Astrocyte (in vitro differentiated cells and primary cell): ENCODE data around the gene KDM1B.

Experiments
- EZH2 ChIP-seq: IDR thresholded peaks from 2 replicates; pipeline ENCODE4 v1.6.1; 2012; ENCODE audit warnings: mild to moderate bottlenecking, low read length, inconsistent platforms; ENCODE audit not compliant: insufficient read depth
- TF ChIP-seq, protein P1 (sequence below): IDR thresholded peaks from 2 replicates; pipeline ENCODE4 v1.5.1; 2011; ENCODE audit warnings: low read depth, mild to moderate bottlenecking, inconsistent platforms, low read length, moderate library complexity; ENCODE audit not compliant: insufficient read depth

DNA sequence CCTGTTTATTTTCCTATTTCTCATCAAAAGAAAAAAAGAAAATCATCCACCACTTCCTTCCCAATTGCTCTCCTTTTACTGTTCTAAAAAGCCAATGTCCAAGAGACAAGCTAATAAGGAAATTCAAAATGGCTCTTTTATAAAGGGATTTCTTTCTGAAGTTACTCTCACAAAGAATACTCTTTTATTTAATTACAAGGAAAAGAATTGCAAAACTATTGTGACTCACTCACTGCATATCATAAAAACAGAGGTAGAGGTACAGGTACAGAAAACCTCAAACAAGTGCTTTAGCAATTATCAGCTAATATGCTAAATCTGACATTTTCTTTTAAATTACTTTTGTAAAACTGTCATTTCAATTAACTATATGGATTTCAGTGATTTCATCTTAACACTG is 91.0 kb downstream of the KDM1B start:
- TF ChIP-seq, protein P1, sequence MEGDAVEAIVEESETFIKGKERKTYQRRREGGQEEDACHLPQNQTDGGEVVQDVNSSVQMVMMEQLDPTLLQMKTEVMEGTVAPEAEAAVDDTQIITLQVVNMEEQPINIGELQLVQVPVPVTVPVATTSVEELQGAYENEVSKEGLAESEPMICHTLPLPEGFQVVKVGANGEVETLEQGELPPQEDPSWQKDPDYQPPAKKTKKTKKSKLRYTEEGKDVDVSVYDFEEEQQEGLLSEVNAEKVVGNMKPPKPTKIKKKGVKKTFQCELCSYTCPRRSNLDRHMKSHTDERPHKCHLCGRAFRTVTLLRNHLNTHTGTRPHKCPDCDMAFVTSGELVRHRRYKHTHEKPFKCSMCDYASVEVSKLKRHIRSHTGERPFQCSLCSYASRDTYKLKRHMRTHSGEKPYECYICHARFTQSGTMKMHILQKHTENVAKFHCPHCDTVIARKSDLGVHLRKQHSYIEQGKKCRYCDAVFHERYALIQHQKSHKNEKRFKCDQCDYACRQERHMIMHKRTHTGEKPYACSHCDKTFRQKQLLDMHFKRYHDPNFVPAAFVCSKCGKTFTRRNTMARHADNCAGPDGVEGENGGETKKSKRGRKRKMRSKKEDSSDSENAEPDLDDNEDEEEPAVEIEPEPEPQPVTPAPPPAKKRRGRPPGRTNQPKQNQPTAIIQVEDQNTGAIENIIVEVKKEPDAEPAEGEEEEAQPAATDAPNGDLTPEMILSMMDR = no peak
- no peak for TF ChIP-seq EZH2
